ENCODE measurements around the gene TNFSF10.
"Not testable (repeated sequence)": the region's sequence is repeated elsewhere in the genome, so short reads cannot be mapped to it uniquely, and the experiment has no call there.

Gene TNFSF10

GRCh38 chr3:172543884-172544283 is 20.7 kb upstream of the TNFSF10 start:
- DNase-seq: no peak

- no peak for DNase-seq
Observed at GRCh38 chr3:172543419-172543818, 20.2 kb upstream of the TNFSF10 start.

GRCh38 chr3:172542999-172543398 is 19.8 kb upstream of the TNFSF10 start:
- DNase-seq: no peak

- no peak for DNase-seq
Observed at GRCh38 chr3:172541945-172542488, 18.8 kb upstream of the TNFSF10 start.

- DNase-seq: no peak
Observed at GRCh38 chr3:172540049-172540448, 16.8 kb upstream of the TNFSF10 start.

GRCh38 chr3:172539273-172539672 is 16.0 kb upstream of the TNFSF10 start:
- DNase-seq: no peak

- DNase-seq: no peak
Observed at GRCh38 chr3:172538368-172539151, 15.3 kb upstream of the TNFSF10 start.

- no peak for DNase-seq
Observed at GRCh38 chr3:172537507-172538158, 14.4 kb upstream of the TNFSF10 start.

GRCh38 chr3:172536993-172537419 is 13.8 kb upstream of the TNFSF10 start:
- no peak for DNase-seq

- no peak for DNase-seq
Observed at GRCh38 chr3:172536505-172536904, 13.3 kb upstream of the TNFSF10 start.

GRCh38 chr3:172530566-172530965 is 7.3 kb upstream of the TNFSF10 start:
- DNase-seq: no peak

GRCh38 chr3:172530101-172530561 is 6.9 kb upstream of the TNFSF10 start:
- DNase-seq: no peak

GRCh38 chr3:172528677-172529076 is 5.4 kb upstream of the TNFSF10 start:
- DNase-seq: no peak

GRCh38 chr3:172527306-172527705 is 4.1 kb upstream of the TNFSF10 start:
- DNase-seq: no peak

GRCh38 chr3:172525116-172525613 is 1.9 kb upstream of the TNFSF10 start:
- no peak for DNase-seq

- no peak for DNase-seq
Observed at GRCh38 chr3:172524611-172525010, 1.4 kb upstream of the TNFSF10 start.

GRCh38 chr3:172521837-172522726 is 1.1 kb downstream of the TNFSF10 start:
- not testable (repeated sequence) for DNase-seq

- no peak for DNase-seq
Observed at GRCh38 chr3:172520301-172520831, 2.9 kb downstream of the TNFSF10 start.

GRCh38 chr3:172519740-172520139 is 3.5 kb downstream of the TNFSF10 start:
- no peak for DNase-seq

- no peak for DNase-seq
Observed at GRCh38 chr3:172518929-172519640, 4.1 kb downstream of the TNFSF10 start.

- DNase-seq: no peak
Observed at GRCh38 chr3:172517859-172518466, 5.3 kb downstream of the TNFSF10 start.
